ENCODE measurements around the gene DRC3.

DNA sequence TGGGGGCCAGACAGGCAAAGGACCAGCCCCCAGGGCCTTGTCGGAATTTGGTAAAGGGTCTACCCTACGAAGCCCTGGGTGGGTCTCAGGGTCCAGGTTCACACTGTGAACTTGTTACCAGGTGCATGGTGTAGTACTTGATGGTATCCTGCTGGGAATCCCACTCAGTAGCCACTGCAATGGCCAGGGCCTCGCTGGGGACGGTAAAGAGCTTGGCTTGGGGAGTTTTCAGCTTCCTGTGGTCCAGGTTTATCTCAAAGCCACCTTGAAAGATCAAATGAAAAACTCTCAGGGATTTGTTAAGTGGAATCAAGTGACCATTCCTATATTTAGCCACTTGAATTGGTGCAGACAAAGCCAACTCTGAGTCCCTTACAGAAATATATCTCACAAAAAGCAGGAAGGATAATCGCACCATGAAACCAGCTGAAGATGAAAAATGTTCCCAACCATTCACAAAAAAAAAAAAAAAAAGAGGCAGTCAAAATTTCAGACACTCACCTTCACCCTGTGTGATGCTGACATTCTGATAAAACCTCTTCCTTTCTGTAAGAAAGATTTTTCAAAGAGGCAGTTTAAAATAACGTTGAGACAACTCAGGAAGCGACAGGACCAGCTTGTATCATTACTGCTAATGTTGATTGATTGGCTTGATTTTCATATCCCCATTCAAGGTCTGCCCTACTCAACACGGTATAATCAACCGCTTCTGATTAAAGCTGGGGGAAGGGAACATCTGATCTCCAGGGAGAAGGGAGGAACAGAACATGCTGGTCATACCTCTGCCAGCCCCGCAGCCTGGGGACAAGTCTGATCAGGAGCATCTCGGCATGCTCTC is 55.7 kb downstream of the DRC3 start:
- TF ChIP-seq, protein P1, sequence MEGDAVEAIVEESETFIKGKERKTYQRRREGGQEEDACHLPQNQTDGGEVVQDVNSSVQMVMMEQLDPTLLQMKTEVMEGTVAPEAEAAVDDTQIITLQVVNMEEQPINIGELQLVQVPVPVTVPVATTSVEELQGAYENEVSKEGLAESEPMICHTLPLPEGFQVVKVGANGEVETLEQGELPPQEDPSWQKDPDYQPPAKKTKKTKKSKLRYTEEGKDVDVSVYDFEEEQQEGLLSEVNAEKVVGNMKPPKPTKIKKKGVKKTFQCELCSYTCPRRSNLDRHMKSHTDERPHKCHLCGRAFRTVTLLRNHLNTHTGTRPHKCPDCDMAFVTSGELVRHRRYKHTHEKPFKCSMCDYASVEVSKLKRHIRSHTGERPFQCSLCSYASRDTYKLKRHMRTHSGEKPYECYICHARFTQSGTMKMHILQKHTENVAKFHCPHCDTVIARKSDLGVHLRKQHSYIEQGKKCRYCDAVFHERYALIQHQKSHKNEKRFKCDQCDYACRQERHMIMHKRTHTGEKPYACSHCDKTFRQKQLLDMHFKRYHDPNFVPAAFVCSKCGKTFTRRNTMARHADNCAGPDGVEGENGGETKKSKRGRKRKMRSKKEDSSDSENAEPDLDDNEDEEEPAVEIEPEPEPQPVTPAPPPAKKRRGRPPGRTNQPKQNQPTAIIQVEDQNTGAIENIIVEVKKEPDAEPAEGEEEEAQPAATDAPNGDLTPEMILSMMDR (IDR thresholded peaks at IDR 0.05; ENCODE audit: insufficient read depth, low read depth, low read length): no peak
- TF ChIP-seq EZH2 (IDR thresholded peaks at IDR 0.05; ENCODE audit: insufficient read depth, low read length): no peak
